Measurements from ENCODE around the gene CYP19A1. TPM values are rescaled to one million over a fixed set of nuclear protein-coding genes. Genes with fewer than 3 reads are reported as not detected.

CYP19A1 gene
- polyA plus RNA-seq, 1 donor: 0.73 TPM

- no peak for DNase-seq (ENCODE audit: low read depth)
Observed at GRCh38 chr15:51359981-51360380, 21.6 kb upstream of the CYP19A1 start.

- no peak for DNase-seq (ENCODE audit: low read depth)
Observed at GRCh38 chr15:51356983-51357382, 18.6 kb upstream of the CYP19A1 start.

GRCh38 chr15:51356147-51356546, 17.8 kb upstream of the CYP19A1 start:
- no peak for DNase-seq (ENCODE audit: low read depth)

DNA sequence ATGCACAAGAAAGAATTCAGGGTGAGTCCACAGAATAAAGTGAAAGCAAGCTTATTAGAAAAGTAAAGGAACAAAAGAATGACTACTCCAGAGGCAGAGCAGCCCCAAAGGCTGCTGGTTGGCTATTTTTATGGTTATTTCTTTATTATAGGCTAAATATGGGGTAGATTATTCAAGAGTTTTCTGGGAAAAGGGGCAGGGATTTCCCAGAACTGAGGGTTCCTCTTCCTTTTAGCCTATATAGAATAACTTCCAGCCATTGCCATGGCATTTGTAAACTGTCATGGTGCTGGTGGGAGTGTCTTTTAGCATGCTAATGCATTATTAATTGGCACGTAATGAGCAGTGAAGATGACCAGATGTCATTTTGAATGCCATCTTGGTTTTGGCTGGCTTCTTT, 16.7 kb upstream of the CYP19A1 start:
- DNase-seq (ENCODE audit: low read depth): no peak

- no peak for DNase-seq (ENCODE audit: low read depth)
Observed at GRCh38 chr15:51353976-51354375, 15.6 kb upstream of the CYP19A1 start.

- DNase-seq (ENCODE audit: low read depth): no peak
Observed at GRCh38 chr15:51350723-51351122, 12.3 kb upstream of the CYP19A1 start.

DNA sequence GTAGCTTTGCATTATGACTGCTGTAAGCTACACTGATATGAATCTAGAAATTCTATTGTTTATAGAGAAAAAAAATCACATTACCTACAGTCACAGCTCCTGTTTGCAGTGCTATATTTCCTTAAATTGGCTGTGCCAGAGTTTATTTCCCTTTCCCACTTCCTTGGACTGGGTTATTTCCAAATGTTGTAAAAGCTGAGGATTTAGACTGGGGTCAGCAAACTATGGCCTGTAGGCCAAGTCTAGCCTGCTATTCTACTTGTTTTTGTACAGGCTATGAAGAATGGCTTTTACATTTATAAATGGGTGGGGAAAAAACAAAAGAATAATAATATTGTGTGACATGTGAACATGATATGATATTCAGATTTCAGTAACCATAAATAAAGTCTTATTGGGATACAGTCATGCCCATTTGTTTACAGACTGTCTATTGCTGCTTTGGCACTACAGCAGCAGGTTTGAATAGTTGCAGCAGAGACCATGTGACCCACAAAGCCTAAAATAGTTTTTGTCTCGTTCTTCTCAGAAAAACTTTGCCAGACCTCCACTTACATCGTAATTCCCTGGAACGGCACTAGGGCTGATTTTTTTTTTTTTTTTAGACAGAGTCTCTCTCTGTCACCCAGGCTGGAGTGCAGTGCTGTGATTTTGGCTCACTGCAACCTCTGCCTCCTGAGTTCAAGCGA, 10.9 kb upstream of the CYP19A1 start:
- no peak for DNase-seq (ENCODE audit: low read depth)

DNA sequence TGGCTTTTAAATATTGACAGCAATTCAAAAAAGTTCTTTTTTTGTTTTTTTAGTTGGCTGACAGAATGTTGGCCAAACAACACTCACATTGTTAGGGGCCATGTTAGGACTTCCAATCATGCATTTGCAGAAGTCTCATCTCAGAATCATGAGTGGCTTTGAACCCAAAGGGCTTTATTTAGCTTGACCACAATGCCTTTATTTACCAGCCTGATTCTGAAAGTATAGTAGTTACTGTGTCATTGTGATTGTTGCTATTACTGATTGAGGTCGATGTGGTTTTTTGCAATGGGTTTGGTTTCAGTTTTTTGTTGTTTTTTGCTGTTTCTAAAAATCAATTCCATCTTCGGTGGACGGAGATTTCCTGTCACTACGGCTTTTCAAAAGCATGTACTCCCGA, 10.3 kb upstream of the CYP19A1 start:
- no peak for DNase-seq (ENCODE audit: low read depth)

GRCh38 chr15:51346136-51346535, 7.7 kb upstream of the CYP19A1 start:
- no peak for DNase-seq (ENCODE audit: low read depth)

DNA sequence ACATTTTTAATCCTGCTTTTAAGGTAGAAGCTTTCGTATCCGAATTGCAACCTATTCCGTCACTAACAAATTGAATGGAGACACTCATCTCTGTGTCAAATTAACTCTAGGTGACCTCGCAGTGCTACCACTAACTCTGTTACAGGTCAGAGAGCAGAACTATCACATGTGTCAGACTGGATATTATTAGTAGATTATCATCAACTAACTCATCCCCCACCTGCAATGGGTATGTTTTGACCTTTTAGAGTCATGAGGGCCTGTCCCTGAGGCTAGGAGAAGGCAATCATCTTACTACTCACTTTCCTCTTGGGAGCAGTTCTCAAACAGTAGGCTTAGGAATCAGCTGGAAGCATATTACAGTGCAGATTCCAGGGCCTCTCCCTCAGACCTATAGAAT, 5.1 kb upstream of the CYP19A1 start:
- DNase-seq (ENCODE audit: low read depth): no peak

DNA sequence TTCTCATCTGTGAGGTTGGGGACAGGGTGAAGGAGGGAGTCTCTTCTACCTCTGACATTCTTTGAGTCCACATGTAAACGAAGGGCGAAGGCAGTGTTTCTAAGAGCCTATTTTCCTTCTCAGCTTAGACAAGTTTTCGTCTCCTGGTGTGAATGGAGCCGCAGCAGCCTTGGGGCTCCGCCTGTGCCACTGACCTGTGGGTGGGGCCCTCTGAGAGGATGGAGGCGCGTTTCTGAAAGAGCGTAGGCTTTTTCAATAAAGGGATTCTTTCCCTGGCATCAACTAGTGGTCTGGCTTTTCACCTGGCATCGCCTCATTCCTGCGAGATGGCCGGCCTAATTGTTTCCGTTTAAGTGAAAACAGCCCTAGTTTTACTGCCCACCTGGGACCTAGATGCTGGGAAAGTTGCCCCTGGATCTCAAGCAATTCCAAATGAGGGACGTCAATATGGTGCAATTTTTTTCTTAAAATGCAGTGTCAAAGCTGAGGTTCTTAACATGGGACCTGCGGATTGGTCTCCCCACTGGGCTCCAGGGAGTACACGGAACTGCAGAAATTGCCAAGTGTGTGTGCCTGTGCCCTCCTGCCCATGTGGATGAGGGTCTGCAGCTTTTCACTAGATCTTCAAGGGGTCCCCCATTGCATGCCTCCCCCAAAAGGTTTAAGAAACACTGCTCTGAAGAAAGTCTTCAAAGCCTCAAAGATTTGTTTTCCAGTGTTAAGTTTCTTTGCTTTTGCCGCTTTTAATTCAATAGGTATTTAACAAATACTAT, 4.0 kb upstream of the CYP19A1 start:
- no peak for DNase-seq (ENCODE audit: low read depth)

GRCh38 chr15:51341366-51342226, 3.2 kb upstream of the CYP19A1 start, which contains the start of gene GLDN:
GLDN (plus strand) TSS chr15:51341655; CDS start chr15:51341685, 30 bp downstream.
- DNase-seq (ENCODE audit: low read depth): no peak

DNA sequence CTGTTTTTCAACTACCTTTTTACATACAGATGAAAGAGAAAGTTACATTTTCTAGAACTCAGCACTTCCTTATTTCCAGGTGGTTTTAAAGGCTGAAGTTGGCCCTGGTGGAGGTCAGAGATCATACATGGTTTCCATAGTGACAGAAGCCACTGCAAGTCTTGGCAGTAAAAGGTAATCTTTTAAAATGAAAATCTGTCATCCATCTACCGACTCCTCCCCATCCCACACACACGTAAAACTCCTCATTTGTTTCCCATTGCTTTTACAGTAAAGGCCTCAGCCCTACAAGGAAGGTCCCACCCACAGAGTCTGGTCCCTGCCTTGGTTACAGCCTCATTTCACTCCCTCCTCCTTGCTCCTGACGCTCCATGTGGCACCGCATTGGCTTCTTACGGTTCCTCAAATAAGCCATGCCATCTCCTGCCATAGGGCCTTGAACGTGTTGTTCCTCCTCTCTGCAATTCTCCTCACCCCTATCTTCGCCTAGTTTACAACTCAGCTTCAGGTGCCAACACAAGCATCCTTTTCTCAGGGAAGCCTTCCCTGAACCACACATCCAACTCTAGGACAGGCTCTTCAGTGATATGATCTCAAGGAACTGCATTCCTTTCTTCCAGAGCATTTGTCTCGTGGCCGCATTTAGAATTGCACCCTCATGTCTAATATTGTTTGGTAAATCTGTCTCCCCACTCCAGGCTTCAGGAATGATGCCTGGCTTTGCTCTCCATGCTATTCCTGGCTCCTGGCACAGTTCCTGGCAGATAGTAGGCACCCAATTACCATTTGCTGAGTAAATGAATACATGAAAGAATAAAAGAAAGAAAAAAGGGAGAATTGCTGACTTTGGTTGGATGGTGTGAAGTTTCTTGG, 2.6 kb downstream of the CYP19A1 start:
- DNase-seq (ENCODE audit: low read depth): no peak

GRCh38 chr15:51335087-51335486, 3.3 kb downstream of the CYP19A1 start:
- DNase-seq (ENCODE audit: low read depth): no peak

- no peak for DNase-seq (ENCODE audit: low read depth)
Observed at GRCh38 chr15:51334011-51334451, 4.4 kb downstream of the CYP19A1 start.

DNA sequence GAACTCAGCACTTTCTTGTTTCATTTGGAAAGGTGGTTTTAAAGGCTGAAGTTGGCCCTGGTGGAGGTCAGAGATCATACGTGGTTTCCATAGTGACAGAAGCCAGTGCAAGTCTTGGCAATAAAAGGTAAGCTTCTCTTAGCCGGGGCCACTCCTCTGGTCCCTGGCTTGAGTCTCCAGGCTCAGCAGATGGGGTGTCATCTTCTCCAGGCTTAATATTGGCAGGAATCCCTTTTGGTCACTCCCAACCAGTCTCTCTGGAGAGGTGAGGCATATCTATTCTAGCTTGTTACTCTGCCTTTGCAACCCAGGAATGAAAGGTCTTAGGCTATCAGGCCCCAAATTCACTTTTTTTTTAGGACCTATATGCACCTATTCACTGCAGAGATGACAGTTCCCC, 4.8 kb downstream of the CYP19A1 start:
- no peak for DNase-seq (ENCODE audit: low read depth)

DNA sequence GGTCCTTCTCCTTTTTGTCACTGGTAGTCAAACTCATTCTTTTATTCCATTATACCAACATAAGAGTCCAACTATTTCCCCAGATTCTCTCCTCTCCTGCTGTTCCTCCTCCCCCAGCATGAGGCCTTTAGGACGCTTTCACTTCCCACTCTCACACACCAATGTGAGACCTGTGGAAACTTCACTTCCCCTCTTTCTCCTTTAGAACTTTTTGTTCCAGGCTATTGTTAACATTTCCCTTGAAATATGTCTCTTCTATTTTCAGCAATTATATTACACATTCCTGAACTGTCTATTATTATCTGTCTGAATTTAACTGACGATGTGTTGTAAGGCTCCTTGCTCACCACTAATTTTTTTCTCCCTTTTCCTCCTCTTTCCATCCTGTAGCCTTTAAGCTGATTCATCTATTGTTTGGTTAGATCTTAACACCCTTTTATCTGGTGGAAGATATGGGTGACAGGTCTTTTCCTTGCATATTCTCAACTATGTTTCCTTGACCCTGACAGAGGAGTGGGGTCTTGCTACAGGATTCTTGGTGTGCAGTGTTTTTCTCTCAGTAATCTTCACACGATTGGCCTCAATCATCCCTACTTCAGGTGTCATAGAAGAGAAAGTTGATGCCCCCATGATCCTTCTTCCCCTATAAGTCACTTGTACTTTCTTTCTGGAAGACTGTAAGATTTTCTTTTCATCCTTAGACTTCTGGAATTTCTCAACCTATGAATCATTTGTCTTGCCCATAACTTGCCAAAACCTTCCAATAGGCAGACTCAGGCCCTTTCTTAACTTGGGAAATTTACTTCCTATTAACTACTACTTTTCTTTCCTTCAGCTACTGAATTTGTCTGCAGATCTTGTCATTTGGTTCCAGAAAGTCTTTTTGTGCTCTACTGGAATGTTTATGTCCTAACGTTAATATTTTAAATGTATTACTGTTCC, 5.9 kb downstream of the CYP19A1 start:
- no peak for DNase-seq (ENCODE audit: low read depth)

GRCh38 chr15:51331141-51331540, 7.3 kb downstream of the CYP19A1 start:
- DNase-seq (ENCODE audit: low read depth): no peak

DNA sequence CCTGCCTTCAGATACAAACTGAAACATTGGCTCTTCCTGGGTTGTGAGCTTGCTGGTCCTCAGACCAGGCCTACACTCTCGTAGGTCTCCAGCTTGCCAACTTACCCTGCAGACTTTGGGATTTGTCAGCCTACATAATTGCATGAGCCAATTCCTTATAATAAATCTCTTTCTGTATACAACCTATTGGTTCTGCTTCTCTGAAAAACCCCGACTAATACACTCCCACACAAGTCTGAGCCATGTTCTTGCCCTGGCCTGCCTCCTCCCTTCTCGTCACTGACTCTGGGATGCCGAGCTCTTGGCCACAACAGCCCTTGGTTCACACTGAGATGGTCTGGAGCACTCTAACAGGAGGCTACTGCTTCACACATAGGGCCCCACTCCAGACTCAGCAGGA, 9.5 kb downstream of the CYP19A1 start:
- DNase-seq (ENCODE audit: low read depth): no peak

GRCh38 chr15:51327081-51327480, 11.3 kb downstream of the CYP19A1 start:
- no peak for DNase-seq (ENCODE audit: low read depth)

All from forelimb muscle (tissue), 1 donor.